Retinal pigment epithelial cell (primary cell): ENCODE results near the gene OSM.

Source experiments
- DNase-seq: peaks from one replicate; pipeline ENCODE4 v3.0.0-alpha.2; 2010; ENCODE audit warnings: low read depth
- H3K4me3 ChIP-seq: 2 replicates; pipeline ENCODE4 v1.5.1; 2011; ENCODE audit warnings: mild to moderate bottlenecking, low read length, control low read depth, moderate library complexity
- TF ChIP-seq, protein P1 (sequence below): conservative IDR thresholded peaks from 2 replicates; pipeline ENCODE4 v1.5.1; 2011; ENCODE audit warnings: low read depth, low read length, control low read depth, inconsistent platforms

The OSM gene

DNA sequence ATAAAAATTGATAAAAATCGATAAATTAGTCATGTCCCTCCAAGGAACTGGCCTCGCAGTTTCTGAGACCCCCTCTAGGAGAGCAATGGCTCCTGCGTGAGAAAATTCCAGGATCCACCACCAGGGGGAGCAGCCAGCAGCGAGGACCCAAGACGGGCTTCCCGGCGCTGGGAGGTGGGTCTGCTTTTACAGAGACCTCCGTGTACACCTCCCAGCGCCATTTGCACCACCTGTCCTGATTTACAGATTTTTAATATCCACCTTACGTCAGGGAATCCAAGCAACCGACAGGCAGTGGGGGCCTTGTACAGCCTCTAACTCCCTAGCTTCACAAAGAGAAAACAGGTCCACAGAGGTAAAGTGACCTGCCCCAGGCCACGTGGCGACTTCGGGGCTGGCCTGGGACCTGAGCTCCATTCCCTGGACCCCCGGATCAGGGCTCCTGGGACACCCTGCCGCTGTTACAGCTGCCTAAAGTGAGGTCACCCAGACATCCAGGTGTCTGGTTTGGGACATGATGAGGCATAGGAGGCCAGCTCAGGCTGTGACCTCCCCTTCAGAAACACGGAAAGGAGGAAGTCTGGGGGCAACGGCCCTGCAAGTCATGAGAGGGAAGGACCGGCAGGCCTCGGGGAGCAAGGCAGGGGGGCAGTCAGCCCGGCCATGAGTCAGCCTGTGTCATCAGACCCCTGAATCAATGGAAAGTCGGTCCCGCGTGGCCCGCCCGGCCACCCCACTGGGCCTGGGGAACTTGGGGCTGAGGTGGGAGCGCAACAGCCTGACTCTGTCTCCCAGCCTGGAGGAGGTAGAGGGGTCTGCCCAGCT, 3.5 kb downstream of the OSM start:
- DNase-seq: no peak
- H3K4me3 ChIP-seq: no peak overlapping the region
- TF ChIP-seq, protein P1, sequence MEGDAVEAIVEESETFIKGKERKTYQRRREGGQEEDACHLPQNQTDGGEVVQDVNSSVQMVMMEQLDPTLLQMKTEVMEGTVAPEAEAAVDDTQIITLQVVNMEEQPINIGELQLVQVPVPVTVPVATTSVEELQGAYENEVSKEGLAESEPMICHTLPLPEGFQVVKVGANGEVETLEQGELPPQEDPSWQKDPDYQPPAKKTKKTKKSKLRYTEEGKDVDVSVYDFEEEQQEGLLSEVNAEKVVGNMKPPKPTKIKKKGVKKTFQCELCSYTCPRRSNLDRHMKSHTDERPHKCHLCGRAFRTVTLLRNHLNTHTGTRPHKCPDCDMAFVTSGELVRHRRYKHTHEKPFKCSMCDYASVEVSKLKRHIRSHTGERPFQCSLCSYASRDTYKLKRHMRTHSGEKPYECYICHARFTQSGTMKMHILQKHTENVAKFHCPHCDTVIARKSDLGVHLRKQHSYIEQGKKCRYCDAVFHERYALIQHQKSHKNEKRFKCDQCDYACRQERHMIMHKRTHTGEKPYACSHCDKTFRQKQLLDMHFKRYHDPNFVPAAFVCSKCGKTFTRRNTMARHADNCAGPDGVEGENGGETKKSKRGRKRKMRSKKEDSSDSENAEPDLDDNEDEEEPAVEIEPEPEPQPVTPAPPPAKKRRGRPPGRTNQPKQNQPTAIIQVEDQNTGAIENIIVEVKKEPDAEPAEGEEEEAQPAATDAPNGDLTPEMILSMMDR: peak; percentile 90

GRCh38 chr22:30262112-30262511, 4.5 kb downstream of the OSM start:
- no peak for DNase-seq
- TF ChIP-seq, protein P1: no peak
- H3K4me3 ChIP-seq: no peak overlapping the region

DNA sequence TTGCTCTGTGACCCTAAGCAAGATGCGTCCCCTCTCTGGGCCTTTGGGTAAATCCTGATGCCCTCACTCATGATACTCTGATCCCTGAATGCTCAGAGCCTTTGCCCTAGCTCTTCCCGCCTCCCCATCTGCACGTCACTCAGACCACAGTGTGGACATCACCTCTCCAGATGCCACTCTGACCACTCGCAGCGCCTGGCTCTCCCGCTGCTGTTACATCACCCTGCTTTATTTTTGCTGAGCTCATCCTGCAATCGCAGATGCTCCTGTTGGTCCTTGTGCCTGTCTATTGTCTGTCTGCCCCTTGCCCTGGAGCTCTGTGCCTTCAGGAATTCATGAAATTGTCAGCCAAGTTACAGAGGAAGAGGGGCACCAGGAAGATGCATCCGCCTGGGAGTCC, 5.5 kb downstream of the OSM start:
- no peak for DNase-seq
- TF ChIP-seq, protein P1: no peak
- no peak overlapping the region for H3K4me3 ChIP-seq

DNA sequence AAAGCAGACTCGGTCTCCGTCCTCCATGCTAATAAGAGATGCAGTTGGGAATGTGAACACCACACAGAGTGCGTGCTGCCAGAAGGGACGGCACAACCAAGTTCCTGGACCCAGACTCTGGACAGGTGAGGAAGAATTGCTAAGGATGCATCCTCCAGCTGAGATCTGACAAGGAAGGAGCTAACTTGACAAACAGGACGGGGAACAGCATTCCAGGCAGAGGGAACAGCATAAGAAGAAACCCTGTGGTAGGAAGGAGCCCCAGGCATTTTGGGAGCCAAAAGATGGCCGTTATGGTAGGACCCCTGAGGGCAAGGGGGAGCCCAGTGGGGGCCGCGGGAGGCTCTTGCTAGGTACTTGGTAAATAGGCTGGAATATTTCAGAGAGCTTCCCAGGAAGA, 6.0 kb downstream of the OSM start:
- DNase-seq: no peak
- no peak overlapping the region for H3K4me3 ChIP-seq
- TF ChIP-seq, protein P1: no peak

DNA sequence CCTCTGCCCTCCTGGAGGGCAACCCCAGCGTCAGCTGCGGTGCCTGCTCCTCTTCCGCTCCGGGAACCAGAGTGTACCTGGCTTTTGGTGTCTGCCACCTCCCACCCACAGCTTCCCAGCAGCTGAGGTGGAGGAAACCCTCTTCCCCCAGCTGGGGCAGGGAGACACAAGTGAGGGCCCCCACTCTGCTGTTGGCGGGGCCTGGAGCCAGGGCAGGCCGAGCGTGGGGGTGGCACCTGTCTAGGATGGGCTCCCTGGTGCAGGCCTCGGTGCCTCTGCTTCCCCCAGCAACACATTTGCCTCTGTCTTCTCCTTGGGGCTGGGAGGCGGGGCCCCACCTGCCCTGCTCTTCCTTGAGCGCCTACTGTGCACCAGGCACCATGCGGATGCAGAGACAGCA, 6.4 kb downstream of the OSM start:
- no peak overlapping the region for H3K4me3 ChIP-seq
- no peak for DNase-seq
- TF ChIP-seq, protein P1: no peak

DNA sequence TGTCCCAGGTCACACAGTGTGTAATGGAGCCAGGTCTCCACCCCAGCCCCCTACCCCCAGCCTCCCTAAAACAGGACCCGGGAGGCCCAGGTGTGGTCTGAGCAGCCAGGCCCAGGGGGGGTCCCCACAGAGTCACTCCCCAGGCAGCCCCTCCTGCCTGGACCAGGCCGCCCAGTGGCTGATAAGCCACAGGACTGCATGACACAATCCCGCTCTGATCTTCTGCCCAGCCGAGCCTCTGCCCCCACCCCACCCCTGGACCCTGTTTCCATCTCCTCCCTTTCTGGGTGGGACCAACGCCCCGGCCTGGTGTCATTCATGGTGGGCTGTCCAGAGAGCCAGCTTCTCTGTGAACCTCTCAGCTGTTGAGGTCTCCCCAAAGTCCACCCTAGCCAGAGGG, 12.3 kb downstream of the OSM start:
- DNase-seq: no peak
- H3K4me3 ChIP-seq: no peak overlapping the region
- TF ChIP-seq, protein P1: no peak

GRCh38 chr22:30253205-30253852, 13.3 kb downstream of the OSM start:
- TF ChIP-seq, protein P1: no peak
- DNase-seq: peak; percentile 87
- H3K4me3 ChIP-seq: no peak overlapping the region
